ENCODE measurements around the gene ACTR3. TPM values are rescaled to one million over a fixed set of nuclear protein-coding genes. Genes with fewer than 3 reads are reported as not detected.

The ACTR3 gene
- total and polyA plus RNA-seq, 4 donors, result 34.4 to 99.6 (median 51.8) TPM

- H3K4me3 ChIP-seq (ENCODE audit: low read depth in 1 of 3, low read length in 3 of 3), result no peak overlapping the region
- no peak overlapping the region for H3K27ac ChIP-seq (ENCODE audit: low read depth in 1 of 2, low read length in 2 of 2)
- TF ChIP-seq FOXA1 (IDR thresholded peaks at IDR 0.05) (no peak), EGR1 (IDR thresholded peaks at IDR 0.05; ENCODE audit: low read depth in 2 of 2) (no peak), ATF3 (IDR thresholded peaks at IDR 0.05) (no peak), MAX (IDR thresholded peaks at IDR 0.05) (no peak), NR2F2 (IDR thresholded peaks at IDR 0.05) (no peak), CTCF (IDR thresholded peaks at IDR 0.05; ENCODE audit: low read depth, low read length, missing input control) (no peak), RXRA (IDR thresholded peaks at IDR 0.05) (no peak), YY1 (IDR thresholded peaks at IDR 0.05) (no peak), GABPA (IDR thresholded peaks at IDR 0.05 in 1 of 2, conservative IDR thresholded peaks at IDR 0.05 in 1 of 2) (no peak), HNF4G (IDR thresholded peaks at IDR 0.05) (no peak), ZBTB33 (IDR thresholded peaks at IDR 0.05) (no peak), REST (IDR thresholded peaks at IDR 0.05) (no peak), FOXA2 (IDR thresholded peaks at IDR 0.05) (no peak), RAD21 (IDR thresholded peaks at IDR 0.05) (no peak), SP1 (IDR thresholded peaks at IDR 0.05) (no peak), TAF1 (conservative IDR thresholded peaks at IDR 0.05) (no peak), JUND (IDR thresholded peaks at IDR 0.05) (no peak)
- no peaks in the 10 kb centered on the region for H3K36me3 ChIP-seq (ENCODE audit: control insufficient read depth in 4 of 4, insufficient read depth in 3 of 4, low read depth in 1 of 4, low read length in 3 of 4)
- H3K9ac ChIP-seq (ENCODE audit: low read depth in 1 of 2, low read length in 2 of 2), result no peak overlapping the region
- H3K9me3 ChIP-seq (ENCODE audit: control insufficient read depth in 4 of 4, low read length in 3 of 4), result no peaks in the 10 kb centered on the region
- WGBS, result 62% methylated on average over 3 of the region's 3 CpGs
- DNase-seq (ENCODE audit: low spot score), result no peak
- H3K4me1 ChIP-seq (ENCODE audit: control insufficient read depth in 4 of 4, insufficient read depth in 4 of 4, low read length in 3 of 4), result no peaks in the 10 kb centered on the region
- no peaks in the 10 kb centered on the region for H3K27me3 ChIP-seq (ENCODE audit: control insufficient read depth in 4 of 4, insufficient read depth in 4 of 4, low read length in 3 of 4)
Measured at GRCh38 chr2:113863144-113863543, 26.7 kb upstream of the ACTR3 start.

GRCh38 chr2:113867571-113867970 lies 22.3 kb upstream of the ACTR3 start:
- Histone ChIP-seq H3K9me3 (ENCODE audit: control insufficient read depth in 4 of 4, low read length in 3 of 4) (no peaks in the 10 kb centered on the region), H3K27ac (ENCODE audit: low read depth in 1 of 2, low read length in 2 of 2) (no peak overlapping the region), H3K4me3 (ENCODE audit: low read depth in 1 of 3, low read length in 3 of 3) (no peak overlapping the region), H3K27me3 (ENCODE audit: control insufficient read depth in 4 of 4, insufficient read depth in 4 of 4, low read length in 3 of 4) (no peaks in the 10 kb centered on the region), H3K4me1 (ENCODE audit: control insufficient read depth in 4 of 4, insufficient read depth in 4 of 4, low read length in 3 of 4) (no peaks in the 10 kb centered on the region), H3K36me3 (ENCODE audit: control insufficient read depth in 4 of 4, insufficient read depth in 3 of 4, low read depth in 1 of 4, low read length in 3 of 4) (no peaks in the 10 kb centered on the region), H3K9ac (ENCODE audit: low read depth in 1 of 2, low read length in 2 of 2) (no peak overlapping the region)
- WGBS, result 70% methylated on average over 4 of the region's 4 CpGs
- no peak for DNase-seq (ENCODE audit: low spot score)
- TF ChIP-seq HNF4A (conservative IDR thresholded peaks at IDR 0.05) (no peak), EGR1 (IDR thresholded peaks at IDR 0.05; ENCODE audit: low read depth in 2 of 2) (no peak), FOXA2 (IDR thresholded peaks at IDR 0.05) (no peak), YY1 (IDR thresholded peaks at IDR 0.05) (no peak), TAF1 (conservative IDR thresholded peaks at IDR 0.05) (no peak), REST (IDR thresholded peaks at IDR 0.05) (no peak), RXRA (IDR thresholded peaks at IDR 0.05) (no peak), RAD21 (IDR thresholded peaks at IDR 0.05) (no peak), ATF3 (IDR thresholded peaks at IDR 0.05) (no peak), ZBTB33 (IDR thresholded peaks at IDR 0.05) (no peak), NR2F2 (IDR thresholded peaks at IDR 0.05) (no peak)

Data from liver (tissue), 9 donors.